ENCODE measurements around the gene SLC26A4.

DNA sequence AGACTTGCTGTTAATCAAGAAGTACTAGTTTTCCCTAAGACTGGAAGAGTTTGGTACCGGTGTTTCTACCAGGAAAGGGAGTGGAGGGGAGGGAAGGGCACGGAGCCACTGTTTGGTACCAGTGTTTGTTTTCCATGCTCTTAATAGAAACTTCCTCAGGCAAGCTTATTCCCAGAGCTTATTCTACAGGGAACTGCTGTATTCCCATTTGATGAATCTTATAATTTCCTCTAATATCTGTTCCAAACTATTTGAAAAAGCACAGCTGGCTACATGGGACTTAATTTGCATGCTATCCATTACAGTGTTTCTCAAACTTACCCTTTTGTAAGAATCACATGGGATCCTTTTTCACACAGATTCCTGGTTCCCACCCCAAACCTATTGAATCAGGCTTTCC, 23.7 kb downstream of the SLC26A4 start:
- no peak for TF ChIP-seq EZH2 (IDR thresholded peaks at IDR 0.05; ENCODE audit: insufficient read depth, low read length)
- no peak for TF ChIP-seq CTCF (IDR thresholded peaks at IDR 0.05; ENCODE audit: insufficient read depth, low read depth, low read length)

Data from astrocyte (in vitro differentiated cells and primary cell).